HCT116 (cell line): ENCODE results near the gene PLOD2. TPM values are rescaled to one million over a fixed set of nuclear protein-coding genes. Genes with fewer than 3 reads are reported as not detected.

Experiments used
- ATAC-seq: fragments of 200-7000 bp; cut with Tn5 transposase; 2 replicates; pipeline ENCODE4 v1.9.1; 2020; ENCODE audit warnings: mild to moderate bottlenecking, moderate library complexity
- BruUV-seq: library from RNA; stranded (reverse); fragments of 400-500 nt; replicated peaks from 2 replicates; lab custom pipeline; 2021; lab: Mats Ljungman, UMichigan
- CTCF ChIA-PET: fragments of 300-600 bp; sonication (Branson Sonifier 250); formaldehyde crosslinking; loops from one replicate; lab custom pipeline; 2021; ENCODE audit warnings: antibody characterized with exemption; lab: Charles Lee
- POLR2A ChIA-PET: fragments of 300-600, 350-600 bp; sonication (Branson Sonifier 250); formaldehyde crosslinking; loops from one replicate; lab custom pipeline; 2021; ENCODE audit warnings: antibody characterized with exemption; lab: Charles Lee
- RAD21 ChIA-PET, 2 experiments: fragments of 300-600 bp; sonication (Branson Sonifier 250); formaldehyde crosslinking; loops; one replicate each; lab custom pipeline; 2023; ENCODE audit warnings: low total read pairs in 2 of 2; ENCODE audit not compliant: uncharacterized antibody in 2 of 2, unreplicated experiment in 2 of 2, low non-redundant PET in 1 of 2; lab: Charles Lee
- DNase-seq: peaks from one replicate; pipeline ENCODE4 v3.0.0-alpha.2; 2010; ENCODE audit warnings: low read depth, low spot score
- H2AFZ ChIP-seq: fragments of 200-600 bp; shearing (Covaris generic), sonication (generic); 2 replicates; pipeline ENCODE4 v1.6.1; 2017; ENCODE audit warnings: low read depth, mixed run types, mixed read lengths, antibody characterized with exemption, low read length; ENCODE audit not compliant: poor library complexity, severe bottlenecking
- H3K27ac ChIP-seq: 2 replicates; pipeline ENCODE4 v1.5.1; 2012; ENCODE audit warnings: low read depth, low read length
- H3K27me3 ChIP-seq: fragments of 200-600 bp; sonication (generic); 2 replicates; pipeline ENCODE4 v1.6.1; 2016; ENCODE audit warnings: mixed run types, low read length, mixed read lengths; ENCODE audit not compliant: insufficient read depth
- H3K36me3 ChIP-seq, 2 experiments: fragments of 200-500 bp in 1 of 2; fragments of 200-600 bp in 1 of 2; sonication (Bioruptor generic) in 1 of 2; sonication (generic) in 1 of 2; 2 replicates each; pipeline versions ENCODE4 v1.5.1 to v1.6.1; 2014 to 2016; ENCODE audit warnings: low read length in 2 of 2, inconsistent platforms in 1 of 2, mixed read lengths in 1 of 2, mixed run types in 1 of 2; ENCODE audit not compliant: insufficient read depth in 2 of 2, control insufficient read depth in 1 of 2
- H3K4me1 ChIP-seq, 2 experiments: fragments of 200-600 bp in 1 of 2; sonication (generic) in 1 of 2; 2 replicates each; pipeline versions ENCODE4 v1.5.1 to v1.6.1; 2012 to 2017; ENCODE audit warnings: low read length in 2 of 2, inconsistent platforms in 1 of 2, mild to moderate bottlenecking in 1 of 2, mixed read lengths in 1 of 2, mixed run types in 1 of 2, moderate library complexity in 1 of 2; ENCODE audit not compliant: insufficient read depth in 2 of 2, control insufficient read depth in 1 of 2
- H3K4me2 ChIP-seq: fragments of 200-600 bp; sonication (generic); 2 replicates; pipeline ENCODE4 v1.6.1; 2017; ENCODE audit warnings: mixed run types, low read length, mixed read lengths
- H3K4me3 ChIP-seq, 2 experiments: fragments of 200-600 bp in 1 of 2; sonication (generic) in 1 of 2; replicated peaks in 1 of 2; 2 replicates each; pipeline ENCODE4 v1.5.1; 2011 to 2016; ENCODE audit warnings: low read length in 2 of 2, control low read depth in 1 of 2, low read depth in 1 of 2, mild to moderate bottlenecking in 1 of 2, mixed read lengths in 1 of 2, mixed run types in 1 of 2
- H3K79me2 ChIP-seq: fragments of 200-600 bp; sonication (generic); 2 replicates; pipeline ENCODE4 v1.6.1; 2017; ENCODE audit warnings: mild to moderate bottlenecking, mixed run types, low read length, moderate library complexity, mixed read lengths; ENCODE audit not compliant: insufficient read depth
- H3K9ac ChIP-seq: fragments of 200-600 bp; sonication (generic); 2 replicates; pipeline ENCODE4 v1.6.1; 2016; ENCODE audit warnings: low read length, mixed read lengths
- H3K9me2 ChIP-seq: fragments of 200-600 bp; sonication (generic), shearing (Covaris generic); 2 replicates; pipeline ENCODE4 v1.6.1; 2017; ENCODE audit warnings: mixed run types, mild to moderate bottlenecking, moderate library complexity; ENCODE audit not compliant: insufficient read depth
- H3K9me3 ChIP-seq, 2 experiments: fragments of 200-500 bp in 1 of 2; fragments of 200-600 bp in 1 of 2; sonication (Bioruptor generic) in 1 of 2; sonication (generic) in 1 of 2; 2 replicates each; pipeline ENCODE4 v1.6.1; 2014 to 2017; ENCODE audit warnings: low read length in 2 of 2, mixed read lengths in 2 of 2, inconsistent platforms in 1 of 2, low read depth in 1 of 2, mild to moderate bottlenecking in 1 of 2, mixed run types in 1 of 2, moderate library complexity in 1 of 2; ENCODE audit not compliant: control insufficient read depth in 1 of 2, insufficient read depth in 1 of 2
- H4K20me1 ChIP-seq: fragments of 200-600 bp; sonication (generic), shearing (Covaris generic); 2 replicates; pipeline ENCODE4 v1.6.1; 2017; ENCODE audit warnings: mixed run types, mild to moderate bottlenecking, moderate library complexity; ENCODE audit not compliant: insufficient read depth
- CBX3 ChIP-seq: IDR thresholded peaks from 2 replicates; pipeline ENCODE4 v1.6.1; 2012; ENCODE audit warnings: low read depth
- EGR1 ChIP-seq: IDR thresholded peaks from 2 replicates; pipeline ENCODE4 v1.6.1; 2012; ENCODE audit warnings: low read depth
- EZH2phosphoT487 ChIP-seq: fragments of 200-600 bp; IDR thresholded peaks from 2 replicates; pipeline ENCODE4 v1.6.1; 2018; ENCODE audit warnings: antibody characterized with exemption, borderline replicate concordance
- JUND ChIP-seq: IDR thresholded peaks from 2 replicates; pipeline ENCODE4 v1.6.1; 2012
- POLR2A ChIP-seq: IDR thresholded peaks from 2 replicates; pipeline ENCODE4 v1.7.0; 2011; ENCODE audit warnings: borderline replicate concordance; ENCODE audit not compliant: insufficient read depth, insufficient read length; ENCODE audit errors: extremely low read depth
- SP1 ChIP-seq: IDR thresholded peaks from 2 replicates; pipeline ENCODE4 v1.6.1; 2012; ENCODE audit warnings: low read depth
- SRF ChIP-seq: IDR thresholded peaks from 2 replicates; pipeline ENCODE4 v1.6.1; 2012; ENCODE audit warnings: low read depth
- TCF7L2 ChIP-seq: IDR thresholded peaks from 2 replicates; pipeline ENCODE4 v1.7.0; 2011; ENCODE audit warnings: borderline replicate concordance, inconsistent platforms; ENCODE audit not compliant: insufficient read depth, insufficient read length; ENCODE audit errors: extremely low read depth
- intact Hi-C: fragments of 100-400 bp; cut with micrococcal nuclease; formaldehyde crosslinking; loops from 2 replicates; pipeline ENCODE4 v1.10.0; 2022
- total RNA-seq: library from RNA; stranded (reverse); gene quantifications from one replicate; pipeline ENCODE4 v1.2.1, GENCODE V29; 2021; ENCODE audit not compliant: unreplicated experiment
- TF ChIP-seq, protein P1 (sequence below): IDR thresholded peaks from 2 replicates; pipeline ENCODE4 v1.6.1; 2011; ENCODE audit warnings: mild to moderate bottlenecking, low read length, moderate library complexity; ENCODE audit not compliant: insufficient replicate concordance; ENCODE audit errors: extremely low read depth

The PLOD2 gene
- total RNA-seq, 1 experiment from 2014 or later: 25.8 TPM

DNA sequence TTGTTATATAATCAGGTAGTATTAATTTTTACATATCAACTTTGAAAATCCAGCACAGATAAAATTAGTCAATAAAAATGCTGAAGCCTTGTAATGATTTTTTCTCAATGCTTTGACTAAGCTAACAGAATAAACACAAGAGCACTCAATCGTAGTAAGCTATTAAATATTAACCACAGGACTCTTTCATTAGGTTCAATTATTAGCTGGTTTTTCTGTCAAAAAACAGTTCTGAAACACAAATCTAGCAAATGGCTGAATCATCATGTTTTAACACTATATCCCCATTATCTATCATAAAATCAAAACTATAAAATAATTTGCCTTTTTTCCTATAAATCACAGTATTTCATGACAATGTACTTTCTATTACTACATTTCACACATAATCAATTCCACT is 69.6 kb downstream of the PLOD2 start:
- ChIA-PET RAD21 (no interaction called here), POLR2A (no interaction called here), CTCF (no interaction called here)
- BruUV-seq: no TSS peak
- no peak for ATAC-seq
- no peak overlapping the region for H2AFZ ChIP-seq
- no peaks in the 10 kb centered on the region for H3K79me2 ChIP-seq
- H3K9me2 ChIP-seq: no peaks in the 10 kb centered on the region
- no peaks in the 10 kb centered on the region for H3K4me1 ChIP-seq
- no peaks in the 10 kb centered on the region; the same call in 1 of the 2 replicates for H4K20me1 ChIP-seq
- TF ChIP-seq EGR1: no peak
- no peak for TF ChIP-seq SRF
- no peak for TF ChIP-seq JUND
- no peak for TF ChIP-seq SP1
- TF ChIP-seq, protein P1, sequence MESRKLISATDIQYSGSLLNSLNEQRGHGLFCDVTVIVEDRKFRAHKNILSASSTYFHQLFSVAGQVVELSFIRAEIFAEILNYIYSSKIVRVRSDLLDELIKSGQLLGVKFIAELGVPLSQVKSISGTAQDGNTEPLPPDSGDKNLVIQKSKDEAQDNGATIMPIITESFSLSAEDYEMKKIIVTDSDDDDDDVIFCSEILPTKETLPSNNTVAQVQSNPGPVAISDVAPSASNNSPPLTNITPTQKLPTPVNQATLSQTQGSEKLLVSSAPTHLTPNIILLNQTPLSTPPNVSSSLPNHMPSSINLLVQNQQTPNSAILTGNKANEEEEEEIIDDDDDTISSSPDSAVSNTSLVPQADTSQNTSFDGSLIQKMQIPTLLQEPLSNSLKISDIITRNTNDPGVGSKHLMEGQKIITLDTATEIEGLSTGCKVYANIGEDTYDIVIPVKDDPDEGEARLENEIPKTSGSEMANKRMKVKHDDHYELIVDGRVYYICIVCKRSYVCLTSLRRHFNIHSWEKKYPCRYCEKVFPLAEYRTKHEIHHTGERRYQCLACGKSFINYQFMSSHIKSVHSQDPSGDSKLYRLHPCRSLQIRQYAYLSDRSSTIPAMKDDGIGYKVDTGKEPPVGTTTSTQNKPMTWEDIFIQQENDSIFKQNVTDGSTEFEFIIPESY: no peak
- no peak for TF ChIP-seq POLR2A
- no peak for TF ChIP-seq CBX3
- TF ChIP-seq, all 23 proteins: peak for 0
- intact Hi-C loops: no loop called here
- H3K27me3 ChIP-seq: no peaks in the 10 kb centered on the region
- no peak overlapping the region for H3K9ac ChIP-seq
- no peaks in the 10 kb centered on the region for H3K9me3 ChIP-seq
- no peaks in the 10 kb centered on the region for H3K36me3 ChIP-seq
- H3K27ac ChIP-seq: no peak overlapping the region
- H3K4me3 ChIP-seq: no peak overlapping the region
- H3K4me2 ChIP-seq: no peak overlapping the region
- no peak for DNase-seq

DNA sequence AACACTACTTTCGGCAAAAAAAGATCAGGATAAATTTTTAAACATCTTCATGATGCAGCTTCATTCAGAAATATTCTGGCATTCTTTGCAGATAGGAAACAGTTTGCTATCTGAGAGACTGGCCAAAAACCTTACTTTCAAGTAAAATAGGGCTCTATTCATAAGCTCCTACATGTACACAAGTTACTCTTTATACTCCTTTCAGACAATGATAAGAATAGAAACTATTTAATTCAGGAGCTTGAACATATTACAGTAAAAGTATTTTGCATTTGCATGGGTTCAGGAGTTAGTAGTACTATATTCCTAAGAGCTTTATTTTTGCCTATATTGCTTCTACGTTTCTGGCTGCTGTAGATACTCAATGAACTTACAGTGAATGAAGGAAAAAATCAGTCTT is 70.5 kb downstream of the PLOD2 start:
- no peak overlapping the region for H2AFZ ChIP-seq
- RAD21 ChIA-PET: no interaction called here
- no peaks in the 10 kb centered on the region for H3K79me2 ChIP-seq
- TF ChIP-seq EZH2phosphoT487: no peak
- no peak for TF ChIP-seq TCF7L2
- H4K20me1 ChIP-seq: no peaks in the 10 kb centered on the region; the same call in 1 of the 2 replicates
- H3K9me2 ChIP-seq: no peaks in the 10 kb centered on the region
- H3K36me3 ChIP-seq: no peaks in the 10 kb centered on the region
- H3K9ac ChIP-seq: no peak overlapping the region
- H3K4me2 ChIP-seq: no peak overlapping the region
- POLR2A ChIA-PET: no interaction called here
- BruUV-seq: no TSS peak
- DNase-seq (no peak), ATAC-seq (no peak)
- H3K9me3 ChIP-seq: no peaks in the 10 kb centered on the region
- H3K4me1 ChIP-seq: no peaks in the 10 kb centered on the region
- CTCF ChIA-PET: interaction anchor here (1.2 kb wide), 1 partner anchor 25 kb away, joined by 4 read pairs; no protein-coding TSS in a partner anchor
- H3K27me3 ChIP-seq: no peaks in the 10 kb centered on the region
- intact Hi-C loops: no loop called here
- H3K27ac ChIP-seq: no peak overlapping the region
- no peak overlapping the region for H3K4me3 ChIP-seq
